Stimulated activated CD4-positive, alpha-beta T cell treated with anti-CD3 and anti-CD28 coated beads, Interleukin-15, amount 100 ng/mL, for 1 hour (primary cell): ENCODE measurements around the gene UBTD1.

Experiments used
- DNase-seq, 2 donors: peaks; one replicate each; pipeline ENCODE4 v3.0.0-alpha.2; 2020; ENCODE audit warnings: low read depth in 1 of 2, low spot score in 1 of 2

UBTD1 gene

DNA sequence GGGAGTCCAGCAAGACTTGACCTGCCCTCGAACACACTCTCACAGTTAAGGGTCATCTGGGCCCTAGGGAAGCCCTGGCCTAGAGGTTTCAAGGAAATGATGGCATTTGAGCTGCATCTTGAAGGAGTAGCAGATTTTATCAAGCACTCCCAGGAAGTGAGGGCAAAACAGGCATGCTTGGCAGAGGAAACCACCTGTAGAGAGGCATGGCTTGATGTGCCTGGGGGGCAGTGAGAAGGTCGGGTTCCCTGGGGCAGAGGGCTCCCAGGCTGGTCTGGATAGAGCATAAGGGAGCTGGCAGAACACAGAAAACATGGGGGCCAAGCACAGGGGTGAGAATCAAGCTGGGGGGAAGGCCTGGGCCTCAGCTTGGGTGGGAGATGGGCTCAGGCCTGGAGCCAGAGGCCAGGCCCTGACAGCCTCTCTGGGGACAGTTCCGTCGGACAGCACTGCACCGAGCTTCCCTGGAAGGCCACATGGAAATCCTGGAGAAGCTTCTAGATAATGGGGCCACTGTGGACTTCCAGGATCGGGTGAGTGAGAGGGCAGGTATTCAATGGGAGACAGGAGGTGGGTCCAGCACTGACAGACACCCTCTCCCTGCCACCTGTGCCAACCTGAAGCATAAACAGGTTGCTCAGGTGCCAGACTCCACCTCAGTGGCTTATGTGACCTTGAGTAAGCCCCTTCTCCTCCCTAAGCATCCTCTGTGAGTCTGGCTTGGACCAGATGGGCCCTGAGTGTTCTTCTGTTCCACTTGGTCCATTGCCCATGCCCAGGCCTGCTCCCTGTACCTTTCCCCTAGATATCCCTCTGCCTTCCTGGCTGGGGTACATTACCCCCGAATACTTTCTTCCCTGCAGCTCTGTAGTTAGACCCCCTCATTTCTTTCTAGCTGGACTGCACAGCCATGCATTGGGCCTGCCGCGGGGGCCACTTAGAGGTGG, 82.0 kb downstream of the UBTD1 start:
- DNase-seq = no peak

GRCh38 chr10:97582169-97582568, 83.4 kb downstream of the UBTD1 start:
- no peak for DNase-seq

- no peak for DNase-seq
Observed at GRCh38 chr10:97583476-97583875, 84.8 kb downstream of the UBTD1 start.

DNA sequence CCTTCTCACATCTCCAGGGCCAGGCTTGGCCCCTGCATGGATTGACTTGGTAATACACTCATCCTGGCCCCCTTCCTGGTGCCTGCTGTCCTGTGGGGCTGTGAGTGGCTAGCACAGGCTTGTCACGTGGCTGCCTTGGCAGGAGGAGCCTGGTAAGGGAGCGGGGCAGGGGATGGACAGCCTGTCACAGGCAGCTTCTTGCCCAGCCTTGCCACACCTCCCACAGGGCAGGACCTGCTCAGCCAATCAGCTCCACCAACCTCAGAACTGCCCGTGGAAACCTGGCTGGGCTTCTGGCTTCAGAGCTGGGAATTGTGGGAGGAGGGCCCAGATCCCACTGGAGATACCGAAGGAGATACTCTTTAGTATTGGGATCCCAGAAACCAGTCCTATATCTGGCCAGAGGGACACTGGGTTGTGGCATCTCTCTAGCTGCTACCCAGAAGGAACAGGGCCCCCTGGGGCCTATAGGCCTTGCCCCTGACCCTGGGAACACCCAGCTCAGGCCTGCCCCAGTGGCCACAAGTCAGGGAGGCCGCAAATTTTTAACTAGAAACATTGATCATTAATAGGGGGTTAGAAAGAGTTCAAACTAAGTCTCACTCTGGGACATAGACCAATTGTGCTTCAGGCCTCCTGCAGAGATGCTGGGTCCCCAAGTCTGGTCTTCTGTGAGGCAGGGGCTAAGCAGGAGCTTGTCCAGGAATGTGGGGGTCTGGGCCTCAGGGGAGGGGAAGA, 85.5 kb downstream of the UBTD1 start, which contains the start of gene HOGA1:
Gene HOGA1, plus strand, starts transcription at position 330 of the 738 bp plus-strand sequence. Its CDS starts 315 bp downstream, at position 645.
- no peak for DNase-seq

DNA sequence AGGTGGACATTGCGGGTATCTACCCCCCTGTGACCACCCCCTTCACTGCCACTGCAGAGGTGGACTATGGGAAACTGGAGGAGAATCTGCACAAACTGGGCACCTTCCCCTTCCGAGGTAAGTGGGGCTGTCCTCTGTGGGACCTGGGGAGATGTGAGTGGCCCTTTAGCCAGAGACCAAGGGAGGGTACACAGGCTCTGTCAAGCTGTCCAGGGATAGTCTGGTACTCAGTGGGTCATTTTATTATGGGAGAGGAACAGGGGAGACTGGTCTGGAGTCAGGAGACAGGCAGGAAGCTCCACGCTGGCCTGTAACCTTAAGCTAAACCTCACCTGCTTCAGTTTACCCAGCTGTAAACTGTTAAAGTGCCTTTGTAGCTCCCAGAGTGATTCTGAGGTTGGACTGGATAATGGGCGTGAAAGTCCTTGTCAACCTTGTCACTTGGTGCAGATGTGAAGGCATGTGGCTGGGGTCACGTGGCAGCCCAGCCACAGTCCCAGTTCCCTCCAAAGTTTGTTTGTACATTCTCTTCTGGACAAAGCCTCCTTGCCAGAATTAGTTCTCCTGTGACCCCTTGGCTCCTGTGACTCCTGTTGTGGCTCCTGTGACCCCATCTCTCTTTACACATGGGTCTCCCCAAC, 86.2 kb downstream of the UBTD1 start:
- DNase-seq = no peak

DNA sequence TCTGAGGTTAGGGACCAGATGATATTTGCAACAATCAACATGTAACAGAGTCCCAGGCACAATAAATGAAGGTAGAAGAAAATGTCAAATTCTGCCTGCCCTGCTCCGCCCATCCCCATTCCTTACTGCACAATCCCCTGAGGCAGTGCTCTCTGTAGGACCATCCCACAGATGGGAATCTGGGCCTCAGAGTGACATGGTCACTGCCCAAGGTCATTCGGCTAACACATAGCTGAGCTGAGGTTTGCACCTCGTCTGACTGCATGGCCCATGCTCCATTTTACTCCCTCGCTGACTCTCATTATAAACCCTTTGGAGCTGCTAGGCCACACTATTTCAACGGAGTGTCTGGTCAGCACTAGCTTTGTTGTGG, 86.7 kb downstream of the UBTD1 start:
- no peak for DNase-seq

- no peak for DNase-seq
Observed at GRCh38 chr10:97587183-97587582, 88.5 kb downstream of the UBTD1 start.

DNA sequence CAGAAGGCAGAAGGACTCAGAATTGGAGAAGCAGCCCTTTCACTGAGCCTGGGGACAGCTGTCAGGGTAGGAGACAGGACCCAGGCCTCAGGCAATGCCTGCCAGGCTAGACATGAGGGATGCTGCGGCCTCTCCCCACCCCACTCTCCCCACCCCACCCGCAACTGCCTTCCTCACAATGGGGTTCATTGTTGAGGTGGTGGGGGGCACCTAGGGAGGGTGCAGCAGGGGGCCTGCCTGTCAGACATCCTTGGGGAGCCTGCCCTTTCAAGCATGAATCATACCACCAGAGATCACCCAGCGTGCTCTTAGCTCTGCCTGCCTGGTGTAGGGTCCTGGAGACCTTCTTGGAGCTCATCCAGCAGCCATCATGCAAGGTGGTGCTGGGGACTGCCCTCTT, 90.8 kb downstream of the UBTD1 start, which contains the start of gene C10orf62:
Gene C10orf62, plus strand, starts transcription at position 243 of the 400 bp plus-strand sequence. CDS start 177 bp downstream, outside the sequence.
- DNase-seq = no peak

- DNase-seq = no peak
Observed at GRCh38 chr10:97590082-97590747, 91.5 kb downstream of the UBTD1 start.

DNA sequence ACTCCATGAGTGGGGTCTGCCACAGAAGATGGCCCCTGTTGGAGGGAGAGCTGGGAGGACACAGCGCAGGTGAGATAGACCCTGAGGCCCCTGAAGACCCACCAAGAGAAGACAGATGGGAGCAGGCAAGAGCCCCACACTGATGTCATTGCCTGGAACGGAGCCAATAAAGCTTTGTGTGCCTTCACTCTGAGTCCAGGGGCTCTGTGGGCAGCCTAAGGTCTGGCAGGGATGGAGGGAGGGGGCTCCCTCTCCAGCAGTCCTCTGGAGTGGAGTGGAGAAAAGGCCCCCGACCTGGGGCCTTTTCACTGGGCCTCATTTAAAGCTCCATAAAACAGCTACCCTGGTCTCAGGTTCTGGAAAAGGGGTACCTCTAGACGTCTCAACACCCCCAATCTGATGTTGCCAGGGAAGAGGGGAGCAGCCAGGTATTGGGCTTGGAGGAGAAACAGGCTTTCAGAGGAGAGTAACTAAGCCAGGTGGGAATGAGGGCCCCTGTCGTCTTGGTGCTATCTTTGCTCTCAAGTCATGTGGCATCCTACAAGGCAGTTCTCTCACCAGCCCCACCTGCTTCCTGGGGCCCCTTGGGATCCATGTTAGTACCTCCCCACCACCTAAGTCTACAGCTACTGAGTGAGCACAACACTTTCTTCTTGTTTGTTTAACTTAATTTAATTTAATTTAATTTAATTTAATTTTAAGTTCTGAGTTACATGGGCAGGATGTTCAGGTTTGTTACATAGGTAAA, 92.2 kb downstream of the UBTD1 start:
- DNase-seq = no peak

DNA sequence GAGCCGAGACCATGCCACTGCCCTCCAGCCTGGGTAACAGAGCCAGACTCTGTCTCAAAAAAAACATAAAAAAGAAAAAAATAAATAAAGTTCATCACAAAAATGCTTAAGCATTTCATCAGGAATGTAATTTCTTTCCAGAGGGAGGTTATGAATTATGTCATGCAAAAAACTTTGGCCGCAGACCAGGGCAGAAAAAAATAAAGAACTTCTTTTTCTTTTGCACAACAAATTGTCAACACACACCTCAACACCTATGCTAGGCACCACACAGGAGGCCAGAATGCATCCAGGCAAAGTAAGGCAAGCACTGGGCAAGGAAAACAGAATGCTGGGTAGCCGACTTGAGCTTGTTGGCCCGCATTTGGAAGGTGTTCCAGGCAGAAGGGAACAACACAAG, 94.7 kb downstream of the UBTD1 start:
- DNase-seq = no peak

DNA sequence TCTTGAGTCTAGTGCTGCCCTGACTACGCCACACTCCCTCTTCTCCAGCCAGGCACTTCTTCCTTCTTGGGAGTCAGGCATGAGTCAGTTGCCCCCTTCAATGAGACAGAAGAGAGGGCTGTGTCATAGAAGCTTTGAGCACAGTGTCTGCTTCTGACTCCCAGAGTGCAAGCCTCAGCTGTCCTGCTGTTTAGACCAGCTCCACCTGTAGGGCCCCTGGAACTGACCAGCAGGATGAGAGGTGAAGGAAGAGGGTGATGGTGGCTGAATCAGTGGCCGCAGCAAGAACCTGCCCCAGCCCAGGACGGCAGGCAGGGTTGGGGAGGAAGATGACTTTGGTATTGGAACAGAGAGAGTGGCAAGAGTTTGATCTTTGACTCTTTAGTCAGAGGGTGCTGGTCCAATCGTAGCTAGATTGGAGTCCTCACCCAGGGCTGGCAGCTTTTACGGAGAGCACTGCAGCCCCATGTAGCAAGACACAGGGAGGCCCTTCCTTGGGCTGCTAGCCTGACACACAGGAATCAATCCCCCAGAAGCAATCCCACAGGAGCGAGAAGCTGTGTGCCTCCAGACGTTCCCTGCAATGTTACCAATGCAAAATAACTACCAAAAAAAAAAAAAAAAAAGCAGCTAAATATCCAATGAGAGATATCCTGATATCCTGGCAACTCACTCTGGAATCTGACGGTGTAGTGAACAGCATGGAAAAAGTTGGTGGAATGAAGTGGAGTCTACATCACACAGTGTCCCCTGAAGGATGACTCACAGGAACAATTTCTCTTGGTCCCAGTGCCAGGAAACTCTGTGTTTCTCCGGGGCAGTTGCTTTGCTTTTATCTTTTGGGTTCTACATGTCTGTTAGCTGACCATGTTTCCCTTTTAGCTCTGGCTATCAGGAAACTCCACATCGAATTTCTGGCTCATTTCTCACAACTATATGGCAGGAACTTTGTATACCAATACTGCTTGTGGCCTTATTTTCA, 97.7 kb downstream of the UBTD1 start:
- DNase-seq = no peak

- DNase-seq = no peak
Observed at GRCh38 chr10:97597778-97598177, 99.1 kb downstream of the UBTD1 start.

- no peak for DNase-seq
Observed at GRCh38 chr10:97598407-97599271, 99.9 kb downstream of the UBTD1 start.

DNA sequence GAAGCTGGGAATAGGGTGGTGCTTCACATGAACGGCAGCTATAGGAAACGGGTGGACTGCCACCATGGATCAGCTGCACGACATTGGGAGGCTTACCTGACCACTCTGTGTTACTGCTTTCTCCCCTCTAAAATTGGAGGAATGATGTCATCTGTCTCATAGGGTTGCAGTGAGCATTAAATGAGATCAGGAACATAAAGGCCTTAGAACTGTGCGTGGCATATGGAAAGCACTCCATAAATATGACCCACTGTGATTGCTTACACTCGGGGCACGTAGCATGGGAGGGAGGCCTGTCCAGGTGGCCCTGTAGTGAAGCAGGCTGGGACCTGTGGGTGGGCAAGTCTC, 100.5 kb downstream of the UBTD1 start:
- DNase-seq = no peak

- DNase-seq = no peak
Observed at GRCh38 chr10:97600616-97601015, 101.9 kb downstream of the UBTD1 start.

GRCh38 chr10:97601268-97602215, 102.8 kb downstream of the UBTD1 start:
- no peak for DNase-seq
